Mesenchymal stem cell (in vitro differentiated cells and primary cell): ENCODE data around the gene ART3.

Experiments
- DNase-seq: peaks from one replicate; pipeline ENCODE4 v3.0.0-alpha.2; 2013
- H2AFZ ChIP-seq: one replicate; pipeline ENCODE4 v1.6.1; 2013; ENCODE audit warnings: low read depth, mild to moderate bottlenecking, control low read depth, inconsistent platforms, low read length, moderate library complexity
- H2AK5ac ChIP-seq: 2 replicates; pipeline ENCODE4 v1.6.1; 2013; ENCODE audit warnings: low read length, moderate library complexity, mild to moderate bottlenecking, inconsistent platforms; ENCODE audit not compliant: severe bottlenecking
- H2BK120ac ChIP-seq: one replicate; pipeline ENCODE4 v1.6.1; 2013; ENCODE audit warnings: low read depth, mild to moderate bottlenecking, inconsistent platforms, low read length, moderate library complexity
- H2BK12ac ChIP-seq, 2 experiments: one replicate each; pipeline ENCODE4 v1.6.1; 2013; ENCODE audit warnings: inconsistent platforms in 2 of 2, low read length in 2 of 2, mild to moderate bottlenecking in 2 of 2, moderate library complexity in 2 of 2, control low read depth in 1 of 2
- H2BK15ac ChIP-seq: one replicate; pipeline ENCODE4 v1.6.1; 2013; ENCODE audit warnings: mild to moderate bottlenecking, low read depth, inconsistent platforms; ENCODE audit not compliant: poor library complexity, severe bottlenecking
- H2BK5ac ChIP-seq: 2 replicates; pipeline ENCODE4 v1.6.1; 2013; ENCODE audit warnings: low read depth, mild to moderate bottlenecking, low read length, control low read depth, inconsistent platforms; ENCODE audit not compliant: poor library complexity, severe bottlenecking
- H3K14ac ChIP-seq, 2 experiments: one replicate each; pipeline ENCODE4 v1.6.1; 2013; ENCODE audit warnings: inconsistent platforms in 2 of 2, low read length in 2 of 2, control low read depth in 1 of 2, mild to moderate bottlenecking in 1 of 2, moderate library complexity in 1 of 2
- H3K18ac ChIP-seq, 2 experiments: one replicate each; pipeline ENCODE4 v1.6.1; 2013; ENCODE audit warnings: inconsistent platforms in 2 of 2, low read length in 2 of 2, control low read depth in 1 of 2, low read depth in 1 of 2, mild to moderate bottlenecking in 1 of 2
- H3K23ac ChIP-seq, 2 experiments: one replicate each; pipeline ENCODE4 v1.6.1; 2013; ENCODE audit warnings: inconsistent platforms in 2 of 2, low read length in 2 of 2, mild to moderate bottlenecking in 2 of 2, moderate library complexity in 2 of 2, control low read depth in 1 of 2
- H3K27ac ChIP-seq: 2 replicates; pipeline ENCODE4 v1.5.1; 2013; ENCODE audit warnings: mild to moderate bottlenecking, moderate library complexity, low read length, control low read depth, inconsistent platforms; ENCODE audit not compliant: poor library complexity, severe bottlenecking
- H3K27me3 ChIP-seq, 2 experiments: 2 replicates each; pipeline versions ENCODE4 v1.6.1 to v1.7.0; 2013; ENCODE audit warnings: low read length in 2 of 2, mild to moderate bottlenecking in 2 of 2, moderate library complexity in 2 of 2, control low read depth in 1 of 2, inconsistent platforms in 1 of 2; ENCODE audit not compliant: control insufficient read depth in 1 of 2, insufficient read depth in 1 of 2
- H3K36me3 ChIP-seq, 2 experiments: 2 replicates each; pipeline versions ENCODE4 v1.6.1 to v1.7.0; 2013; ENCODE audit warnings: low read length in 2 of 2, control low read depth in 1 of 2, inconsistent platforms in 1 of 2, low read depth in 1 of 2, mild to moderate bottlenecking in 1 of 2; ENCODE audit not compliant: insufficient read depth in 2 of 2, control insufficient read depth in 1 of 2
- H3K4ac ChIP-seq, 2 experiments: one replicate each; pipeline ENCODE4 v1.6.1; 2013; ENCODE audit warnings: inconsistent platforms in 2 of 2, low read length in 2 of 2, mild to moderate bottlenecking in 2 of 2, moderate library complexity in 2 of 2, control low read depth in 1 of 2, low read depth in 1 of 2
- H3K4me1 ChIP-seq: 2 replicates; pipeline ENCODE4 v1.6.1; 2013; ENCODE audit warnings: low read depth, low read length, control low read depth; ENCODE audit not compliant: control insufficient read depth, insufficient read depth
- H3K4me2 ChIP-seq: 2 replicates; pipeline ENCODE4 v1.6.1; 2013; ENCODE audit warnings: low read length, mild to moderate bottlenecking, inconsistent platforms; ENCODE audit not compliant: poor library complexity, severe bottlenecking
- H3K4me3 ChIP-seq, 2 experiments: 2 replicates each; pipeline versions ENCODE4 v1.5.1 to v1.7.0; 2013; ENCODE audit warnings: low read length in 2 of 2, mild to moderate bottlenecking in 2 of 2, control low read depth in 1 of 2, low read depth in 1 of 2; ENCODE audit not compliant: insufficient read depth in 1 of 2
- H3K79me1 ChIP-seq: replicated peaks from 2 replicates; pipeline ENCODE4 v1.6.1; 2013; ENCODE audit warnings: mild to moderate bottlenecking, control low read depth, low read length, inconsistent platforms; ENCODE audit not compliant: poor library complexity, severe bottlenecking
- H3K9ac ChIP-seq: 2 replicates; pipeline ENCODE4 v1.7.0; 2013; ENCODE audit warnings: mild to moderate bottlenecking, low read length, moderate library complexity
- H3K9me3 ChIP-seq: 2 replicates; pipeline ENCODE4 v1.7.0; 2013; ENCODE audit warnings: mild to moderate bottlenecking, low read length; ENCODE audit not compliant: control insufficient read depth
- H4K8ac ChIP-seq: one replicate; pipeline ENCODE4 v1.6.1; 2013; ENCODE audit warnings: inconsistent platforms, mild to moderate bottlenecking, low read length, moderate library complexity
- H4K91ac ChIP-seq: one replicate; pipeline ENCODE4 v1.6.1; 2013; ENCODE audit warnings: mild to moderate bottlenecking, low read length, inconsistent platforms
- WGBS: methylation state at CpG from one replicate; pipeline ENCODE4 v1.1.7; 2013; ENCODE audit warnings: mixed read lengths; 5-methylcytosine and 5-hydroxymethylcytosine counted together

The ART3 gene

DNA sequence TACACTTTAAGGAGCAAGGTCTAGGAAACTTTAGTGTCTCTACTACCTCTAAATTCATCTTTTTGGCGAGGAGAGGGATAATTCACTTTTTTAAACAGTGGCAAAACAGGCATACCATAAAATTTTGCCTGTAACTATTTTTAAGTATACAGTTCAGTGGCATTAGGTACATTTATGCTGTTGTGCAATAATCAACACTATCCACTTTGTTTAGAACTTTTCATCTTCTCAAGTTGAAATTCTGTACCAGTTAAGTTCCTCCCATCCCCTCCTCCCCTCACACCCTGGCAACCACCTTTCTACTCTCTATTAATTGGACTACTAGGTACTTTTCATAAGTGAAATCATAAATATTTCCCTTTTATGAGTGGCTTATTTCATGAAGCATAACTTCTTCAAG lies 42.3 kb downstream of the ART3 start:
- H3K14ac ChIP-seq = no peak overlapping the region
- H3K18ac ChIP-seq = no peak overlapping the region
- no peak overlapping the region for H4K8ac ChIP-seq
- H2AFZ ChIP-seq = no peak overlapping the region
- no peak overlapping the region for H4K91ac ChIP-seq
- H2BK5ac ChIP-seq = no peak overlapping the region
- WGBS = 100% methylated on average over 1 of the region's 1 CpG
- H3K27me3 ChIP-seq = no peaks in the 10 kb centered on the region
- H2AK5ac ChIP-seq = no peak overlapping the region
- no peaks in the 10 kb centered on the region for H3K9me3 ChIP-seq
- H2BK120ac ChIP-seq = no peak overlapping the region
- no peak overlapping the region for H3K9ac ChIP-seq
- no peak overlapping the region for H2BK12ac ChIP-seq
- no peak overlapping the region for H3K23ac ChIP-seq
- no peak overlapping the region for H3K27ac ChIP-seq
- H3K36me3 ChIP-seq = peaks cover 15 to 81% of the 10 kb centered on the region in 2 experiments
- H3K79me1 ChIP-seq = no peaks in the 10 kb centered on the region
- no peak overlapping the region for H3K4me2 ChIP-seq
- no peak for DNase-seq
- no peaks in the 10 kb centered on the region for H3K4me1 ChIP-seq
- no peak overlapping the region for H2BK15ac ChIP-seq
- H3K4ac ChIP-seq = no peak overlapping the region
- no peak overlapping the region for H3K4me3 ChIP-seq

GRCh38 chr4:76117536-76117935 lies 43.0 kb downstream of the ART3 start:
- Histone ChIP-seq H3K14ac (no peak overlapping the region), H2BK5ac (no peak overlapping the region), H3K79me1 (no peaks in the 10 kb centered on the region), H2BK120ac (no peak overlapping the region), H2AFZ (no peak overlapping the region), H3K9ac (no peak overlapping the region), H2AK5ac (no peak overlapping the region), H3K4me3 (no peak overlapping the region), H3K23ac (no peak overlapping the region), H3K4me2 (no peak overlapping the region), H3K27me3 (no peaks in the 10 kb centered on the region), H4K8ac (no peak overlapping the region), H2BK12ac (no peak overlapping the region), H3K4ac (no peak overlapping the region), H4K91ac (no peak overlapping the region), H3K4me1 (no peaks in the 10 kb centered on the region), H3K18ac (no peak overlapping the region), H3K36me3 (peaks cover 15 to 83% of the 10 kb centered on the region in 2 experiments), H2BK15ac (no peak overlapping the region), H3K27ac (no peak overlapping the region), H3K9me3 (peaks cover 7% of the 10 kb centered on the region)
- no peak for DNase-seq
- 96% methylated on average over 2 of the region's 5 CpGs for WGBS

DNA sequence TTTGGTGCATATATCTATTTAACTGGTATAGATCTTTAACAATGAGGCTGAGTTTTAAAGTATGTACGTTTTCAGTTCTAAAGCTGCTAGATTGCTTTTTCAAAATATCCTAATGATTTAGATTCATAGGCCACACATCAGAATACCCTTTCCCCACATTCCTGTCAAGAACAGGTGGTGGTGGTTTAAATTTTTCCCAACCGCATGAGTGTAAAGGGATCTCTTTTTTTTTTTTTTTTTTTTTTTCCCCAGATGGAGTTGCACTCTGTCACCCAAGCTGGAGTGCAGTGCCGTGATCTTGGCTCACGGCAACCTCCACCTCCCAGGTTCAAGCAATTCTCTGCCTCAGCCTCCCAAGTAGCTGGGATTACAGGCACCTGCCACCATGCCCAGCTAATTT lies 45.7 kb downstream of the ART3 start:
- Histone ChIP-seq H2BK5ac (no peak overlapping the region), H4K8ac (no peak overlapping the region), H3K14ac (no peak overlapping the region), H3K4ac (no peak overlapping the region), H2BK120ac (no peak overlapping the region), H2BK12ac (no peak overlapping the region), H2BK15ac (no peak overlapping the region), H3K36me3 (peaks cover 19 to 82% of the 10 kb centered on the region in 2 experiments), H2AFZ (no peak overlapping the region), H3K79me1 (peaks cover 3% of the 10 kb centered on the region), H3K4me1 (no peaks in the 10 kb centered on the region), H3K4me2 (no peak overlapping the region), H4K91ac (no peak overlapping the region), H3K18ac (no peak overlapping the region), H3K9me3 (peaks cover 7% of the 10 kb centered on the region), H3K27ac (no peak overlapping the region), H3K23ac (no peak overlapping the region), H3K27me3 (no peaks in the 10 kb centered on the region), H3K4me3 (no peak overlapping the region), H3K9ac (no peak overlapping the region), H2AK5ac (no peak overlapping the region)
- no peak for DNase-seq
- 100% methylated on average over 3 of the region's 4 CpGs for WGBS

DNA sequence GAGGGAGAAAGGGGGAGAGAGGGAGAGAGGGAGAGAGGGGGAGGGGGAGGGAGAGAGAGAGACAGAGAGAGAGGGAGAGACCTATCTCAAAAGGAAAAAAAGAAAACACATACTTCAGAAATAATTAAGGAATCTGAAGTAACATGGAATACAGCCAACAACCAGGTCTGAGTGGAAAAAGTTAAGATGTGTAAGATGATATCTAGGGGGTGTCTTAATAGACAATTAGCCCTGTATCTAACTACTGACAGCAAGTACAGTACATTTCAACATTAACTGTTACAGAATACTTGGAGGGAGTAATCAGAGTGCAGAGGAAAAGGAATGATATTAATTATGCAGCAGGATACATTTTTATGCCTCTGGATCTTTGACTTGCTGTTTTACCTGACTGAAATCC lies 51.3 kb downstream of the ART3 start:
- DNase-seq = no peak
- H3K4me2 ChIP-seq = no peak overlapping the region
- H3K9me3 ChIP-seq = peaks cover 7% of the 10 kb centered on the region
- no peak overlapping the region for H4K91ac ChIP-seq
- no peak overlapping the region for H3K4me3 ChIP-seq
- no peak overlapping the region for H3K27ac ChIP-seq
- no peaks in the 10 kb centered on the region for H3K27me3 ChIP-seq
- H2AK5ac ChIP-seq = no peak overlapping the region
- H2BK5ac ChIP-seq = no peak overlapping the region
- no peak overlapping the region for H3K23ac ChIP-seq
- H3K9ac ChIP-seq = no peak overlapping the region
- H3K14ac ChIP-seq = no peak overlapping the region
- peaks cover 11% of the 10 kb centered on the region for H3K79me1 ChIP-seq
- H2BK120ac ChIP-seq = no peak overlapping the region
- no peak overlapping the region for H3K18ac ChIP-seq
- no peak overlapping the region for H3K4ac ChIP-seq
- H2AFZ ChIP-seq = no peak overlapping the region
- H4K8ac ChIP-seq = no peak overlapping the region
- no peak overlapping the region for H2BK15ac ChIP-seq
- H3K4me1 ChIP-seq = no peaks in the 10 kb centered on the region
- no peak overlapping the region for H2BK12ac ChIP-seq
- H3K36me3 ChIP-seq = peaks cover 11 to 71% of the 10 kb centered on the region in 2 experiments
